A673 (cell line): Measurements from ENCODE around the gene DPP7.

Source experiments
- CTCF ChIP-seq: fragments of 300-800, 200-600 bp; sonication (generic); conservative IDR thresholded peaks from 2 replicates; pipeline ENCODE4 v1.5.1; 2017; ENCODE audit warnings: low read depth, mild to moderate bottlenecking, antibody characterized with exemption, low read length, moderate library complexity, mixed read lengths
- EZH2 ChIP-seq: fragments of 200-600 bp; sonication (generic); IDR thresholded peaks from 2 replicates; pipeline ENCODE4 v1.6.1; 2017; ENCODE audit warnings: borderline replicate concordance, low read depth, mild to moderate bottlenecking, mixed read lengths, antibody characterized with exemption, low read length; ENCODE audit not compliant: poor library complexity, severe bottlenecking

- TF ChIP-seq EZH2 (no peak), CTCF (no peak)
These were observed at the start of gene DPP7 for GRCh38 chr9:137114613-137115393.
